SW480 (cell line): ENCODE data around the gene CCL23.
A peak's percentile ranks its signal among the peaks of the same experiment; 100 is the strongest.
"Not testable (repeated sequence)": the region's sequence is repeated elsewhere in the genome, so short reads cannot be mapped to it uniquely, and the experiment has no call there.

ENCODE experiments used
- DNase-seq: peaks from one replicate; pipeline ENCODE4 v3.0.0-alpha.2; 2016; ENCODE audit warnings: low spot score

The CCL23 gene

DNA sequence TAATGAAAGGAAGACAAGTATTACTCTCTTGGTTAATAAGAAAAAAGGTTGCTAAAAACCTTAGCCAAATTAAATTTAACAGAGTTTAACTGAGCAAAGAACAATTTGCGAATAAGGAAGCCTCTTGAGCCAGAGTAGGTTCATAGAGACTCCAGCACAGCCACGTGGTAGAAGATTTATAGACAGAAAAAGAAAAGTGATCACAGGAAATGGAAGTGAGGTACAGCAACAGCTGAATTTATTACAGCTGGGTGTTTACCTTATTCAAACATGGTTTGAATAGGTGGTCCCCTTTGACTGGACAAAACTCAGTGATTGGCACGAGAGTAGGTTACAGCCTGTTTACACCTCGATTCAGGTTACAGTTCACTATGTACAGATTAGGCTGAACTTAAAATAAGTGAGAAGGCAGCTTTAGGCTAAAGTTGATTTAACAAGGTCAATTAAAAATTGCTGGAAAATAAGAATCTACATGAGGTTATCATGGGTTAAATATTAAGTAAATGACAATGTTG lies 13.1 kb downstream of the CCL23 start:
- DNase-seq, result no peak

DNA sequence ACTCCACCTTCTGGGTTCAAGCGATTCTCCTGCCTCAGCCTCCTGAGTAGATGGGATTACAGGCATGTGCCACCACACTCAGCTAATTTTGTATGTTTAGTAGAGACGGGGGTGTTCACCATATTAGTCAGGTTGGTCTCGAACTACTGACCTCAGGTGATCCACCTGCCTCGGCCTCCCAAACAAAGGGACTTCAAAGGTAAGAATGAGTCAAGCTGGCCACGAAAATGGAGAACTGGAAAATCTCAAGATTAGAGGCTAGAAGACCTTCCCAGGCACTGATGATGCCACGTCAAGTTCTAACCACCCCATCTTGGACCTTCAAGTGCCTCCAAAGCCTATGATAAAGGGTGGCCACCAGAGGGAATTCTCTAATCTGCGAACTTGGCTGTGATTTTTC lies 15.1 kb downstream of the CCL23 start:
- no peak for DNase-seq

GRCh38 chr17:36001862-36002603 lies 15.7 kb downstream of the CCL23 start:
- DNase-seq, result peak; percentile 86

DNA sequence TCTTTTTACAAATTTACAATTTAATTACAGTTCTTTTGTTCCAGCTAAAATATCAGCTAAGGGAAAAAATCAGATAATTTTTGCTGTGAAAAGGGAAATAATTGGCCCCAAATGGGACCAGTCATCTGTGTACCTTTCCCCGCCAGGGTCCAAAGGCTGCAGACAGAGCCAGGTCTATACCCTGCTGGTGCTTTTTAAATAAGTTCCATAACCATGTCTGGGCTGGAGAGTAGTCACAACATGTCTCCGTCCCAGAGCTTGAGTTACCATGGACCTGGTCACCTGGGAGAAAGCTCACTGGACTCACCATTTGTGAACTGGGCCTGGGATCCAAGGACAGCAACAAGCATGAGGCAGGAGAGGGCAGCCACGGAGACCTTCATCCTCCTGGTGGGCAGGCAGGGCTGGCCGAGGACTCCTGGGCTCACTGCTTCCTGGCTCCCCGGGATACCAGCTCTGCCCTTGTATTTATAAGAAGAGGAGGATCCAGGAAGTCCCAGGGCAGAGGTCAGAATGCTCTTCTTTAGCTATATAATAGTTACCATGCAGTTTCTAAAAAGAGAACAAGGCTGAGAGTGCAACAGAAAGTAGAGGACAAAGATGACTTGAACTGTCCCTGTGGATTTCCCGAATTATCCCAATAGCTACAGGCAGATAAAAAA lies 16.5 kb downstream of the CCL23 start, which contains the start of gene CCL15:
Gene CCL15 (minus strand): TSS at position 444 of the 662 bp plus-strand sequence. CDS start 61 bp downstream, at position 383.
- DNase-seq, result no peak

DNA sequence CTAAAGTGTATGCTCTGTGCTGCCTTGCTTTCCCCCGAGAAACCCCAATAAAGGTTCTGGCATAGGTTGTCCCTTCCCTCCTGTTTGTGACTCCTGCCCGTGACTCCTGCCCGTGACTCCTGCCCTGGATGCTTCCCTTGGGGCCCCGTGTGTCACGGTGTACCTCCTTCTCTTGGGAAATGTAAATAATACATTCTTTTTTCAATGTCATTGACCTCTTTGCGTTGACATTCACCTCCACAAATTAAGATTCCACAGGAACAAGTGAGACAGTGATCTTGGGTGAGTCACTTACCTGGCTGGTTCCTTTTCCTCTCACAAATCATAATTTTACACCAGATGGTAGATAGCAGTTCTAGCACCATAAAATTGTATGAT lies 17.1 kb downstream of the CCL23 start:
- no peak for DNase-seq

GRCh38 chr17:35998756-35999155 lies 19.0 kb downstream of the CCL23 start:
- DNase-seq, result no peak

GRCh38 chr17:35998018-35998545 lies 19.7 kb downstream of the CCL23 start:
- DNase-seq, result no peak

- DNase-seq, result not testable (repeated sequence)
These were observed 22.4 kb downstream of the CCL23 start for GRCh38 chr17:35995346-35995745.

DNA sequence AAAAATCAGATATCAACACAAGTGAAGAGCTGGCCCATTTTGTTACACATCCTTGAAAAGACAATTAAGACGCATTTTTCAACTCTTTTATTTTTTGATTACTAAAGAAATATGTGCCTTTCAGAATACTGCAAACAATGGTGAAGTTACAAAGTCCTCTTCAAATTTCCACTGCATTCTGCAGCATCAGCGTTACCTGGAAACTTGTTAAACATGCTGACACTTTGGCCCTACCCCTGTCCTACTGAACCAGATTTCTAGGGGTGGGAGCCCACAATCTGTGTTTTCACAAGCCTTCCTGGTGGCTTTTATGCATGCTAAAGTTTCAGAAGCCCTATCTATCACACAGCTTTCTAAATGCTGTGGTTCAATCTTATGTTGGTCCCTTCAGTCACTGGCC lies 26.7 kb downstream of the CCL23 start:
- no peak for DNase-seq

DNA sequence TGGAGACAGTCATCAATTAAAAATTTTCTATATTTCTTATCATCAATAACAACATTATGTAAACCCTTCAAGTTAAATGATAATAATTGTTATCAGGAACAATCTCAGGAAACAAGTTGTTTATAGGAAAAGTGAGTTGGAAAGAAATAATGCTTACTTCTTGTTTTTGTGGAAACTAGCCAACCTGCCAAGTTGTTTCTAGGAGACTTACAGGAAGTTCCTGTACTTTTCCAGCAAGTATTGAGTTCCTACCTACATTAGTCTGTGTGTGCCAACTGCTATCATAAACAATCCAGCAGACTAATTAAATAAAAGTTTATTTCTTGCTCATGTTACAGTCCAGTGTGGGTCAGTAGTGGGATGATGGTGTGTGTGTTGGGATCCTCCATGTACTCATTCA lies 29.6 kb downstream of the CCL23 start:
- no peak for DNase-seq

DNA sequence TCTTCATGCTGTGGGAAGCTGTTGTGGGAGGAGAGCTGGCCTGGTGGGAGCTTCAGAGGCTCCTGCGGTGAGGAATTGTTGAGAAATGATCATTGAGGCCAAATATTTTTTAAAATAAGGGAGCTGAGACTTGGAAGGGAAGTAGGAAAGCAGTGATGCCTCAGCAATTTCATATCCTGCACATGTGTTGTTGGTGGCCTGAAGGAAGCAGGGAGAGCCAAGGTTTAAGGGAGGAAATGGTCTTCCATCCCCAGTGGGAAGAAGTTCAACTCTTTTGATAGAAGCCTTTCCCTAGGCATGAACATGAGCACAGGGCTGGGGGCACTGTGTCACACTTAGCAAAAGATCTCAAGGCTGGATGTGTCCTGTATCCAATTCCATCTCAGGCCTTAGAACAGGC lies 31.1 kb downstream of the CCL23 start, which contains the start of gene CCL14:
Gene CCL14 (minus strand): TSS at position 87 of the 400 bp plus-strand sequence. CDS start 80 bp downstream, at position 7.
- no peak for DNase-seq

GRCh38 chr17:35984140-35984539 lies 33.6 kb downstream of the CCL23 start:
- no peak for DNase-seq

DNA sequence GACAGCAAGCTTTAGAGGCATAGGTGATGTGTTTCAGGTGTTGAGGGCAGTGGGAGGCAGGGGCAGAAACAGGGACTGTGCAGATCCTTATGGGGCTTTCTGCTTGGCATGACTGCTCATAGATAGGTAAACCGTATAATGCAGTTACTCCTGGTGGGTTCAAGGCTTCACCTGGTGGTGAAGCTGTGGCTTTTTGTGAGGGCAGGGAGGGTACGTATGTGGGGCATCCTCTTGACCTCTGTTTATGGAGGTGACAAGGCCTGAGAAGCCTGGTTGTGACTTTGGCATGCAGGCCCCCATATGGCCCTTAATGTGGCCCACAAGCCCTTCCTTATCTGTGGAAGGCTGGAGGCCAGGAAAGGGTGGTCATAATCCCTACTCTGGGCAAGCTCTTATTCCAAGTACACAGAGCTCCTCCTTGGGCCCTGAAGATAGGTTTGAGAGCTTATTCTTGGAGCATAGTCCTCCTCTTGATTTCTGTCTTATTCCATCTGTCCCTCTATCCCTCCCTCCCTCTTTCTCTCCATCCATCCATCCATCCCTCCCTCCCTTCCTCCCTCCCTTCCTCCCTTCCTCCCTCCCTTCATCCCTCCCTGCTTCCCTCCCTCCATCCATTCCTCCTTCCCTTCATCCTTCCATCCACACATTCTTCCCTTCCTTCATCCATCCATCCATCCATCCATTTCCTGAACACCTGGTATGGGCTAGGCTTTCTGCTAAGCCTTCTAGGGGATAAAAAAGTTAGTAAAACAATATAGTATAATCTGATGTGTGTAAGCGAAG lies 35.2 kb downstream of the CCL23 start:
- no peak for DNase-seq

DNA sequence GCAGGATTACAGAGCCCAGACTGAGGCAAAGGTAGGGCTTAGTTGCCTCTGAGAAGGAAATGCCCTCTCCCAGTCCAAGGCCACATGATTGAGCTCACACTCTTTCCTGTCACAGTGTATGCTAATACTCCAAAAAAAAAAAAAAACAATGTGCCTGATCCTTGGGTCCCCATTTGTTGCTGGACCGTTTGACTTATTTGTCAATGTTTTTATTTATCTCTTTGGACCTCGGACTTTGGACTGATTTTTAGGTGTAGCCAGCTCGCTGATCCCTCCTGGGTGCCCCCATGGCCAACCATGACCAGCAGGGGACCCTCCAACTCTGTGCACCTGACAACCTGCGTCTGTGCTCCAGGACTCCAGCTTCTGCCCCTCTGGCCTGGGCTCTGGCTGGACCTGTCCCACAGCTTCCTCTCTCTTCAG lies 35.9 kb downstream of the CCL23 start:
- DNase-seq, result peak; percentile 11

DNA sequence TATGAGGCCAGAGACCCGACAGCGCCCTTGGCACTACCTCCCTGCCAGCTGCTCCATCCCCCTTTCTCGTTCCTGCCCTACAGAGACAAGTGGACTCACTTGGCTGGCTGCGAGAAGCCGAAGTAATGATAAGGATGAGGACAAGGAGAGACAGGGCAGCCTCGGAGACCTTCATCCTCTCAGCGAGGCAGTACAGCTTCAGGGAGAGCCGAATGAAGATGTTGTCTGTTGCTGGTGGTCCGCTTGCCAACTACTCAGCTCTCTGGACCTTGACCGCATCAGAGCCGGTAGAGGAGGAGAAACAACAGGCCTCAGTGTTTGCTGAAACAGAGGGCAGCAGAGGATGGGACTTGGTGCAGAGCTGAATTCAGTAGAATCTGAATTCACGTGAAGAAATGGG lies 36.5 kb downstream of the CCL23 start, which contains the start of gene CCL16:
Gene CCL16 (minus strand): TSS at position 252 of the 400 bp plus-strand sequence. CDS start 77 bp downstream, at position 175.
- no peak for DNase-seq

GRCh38 chr17:35978346-35978745 lies 39.4 kb downstream of the CCL23 start:
- no peak for DNase-seq

- no peak for DNase-seq
These were observed 40.3 kb downstream of the CCL23 start for GRCh38 chr17:35977509-35977908.

DNA sequence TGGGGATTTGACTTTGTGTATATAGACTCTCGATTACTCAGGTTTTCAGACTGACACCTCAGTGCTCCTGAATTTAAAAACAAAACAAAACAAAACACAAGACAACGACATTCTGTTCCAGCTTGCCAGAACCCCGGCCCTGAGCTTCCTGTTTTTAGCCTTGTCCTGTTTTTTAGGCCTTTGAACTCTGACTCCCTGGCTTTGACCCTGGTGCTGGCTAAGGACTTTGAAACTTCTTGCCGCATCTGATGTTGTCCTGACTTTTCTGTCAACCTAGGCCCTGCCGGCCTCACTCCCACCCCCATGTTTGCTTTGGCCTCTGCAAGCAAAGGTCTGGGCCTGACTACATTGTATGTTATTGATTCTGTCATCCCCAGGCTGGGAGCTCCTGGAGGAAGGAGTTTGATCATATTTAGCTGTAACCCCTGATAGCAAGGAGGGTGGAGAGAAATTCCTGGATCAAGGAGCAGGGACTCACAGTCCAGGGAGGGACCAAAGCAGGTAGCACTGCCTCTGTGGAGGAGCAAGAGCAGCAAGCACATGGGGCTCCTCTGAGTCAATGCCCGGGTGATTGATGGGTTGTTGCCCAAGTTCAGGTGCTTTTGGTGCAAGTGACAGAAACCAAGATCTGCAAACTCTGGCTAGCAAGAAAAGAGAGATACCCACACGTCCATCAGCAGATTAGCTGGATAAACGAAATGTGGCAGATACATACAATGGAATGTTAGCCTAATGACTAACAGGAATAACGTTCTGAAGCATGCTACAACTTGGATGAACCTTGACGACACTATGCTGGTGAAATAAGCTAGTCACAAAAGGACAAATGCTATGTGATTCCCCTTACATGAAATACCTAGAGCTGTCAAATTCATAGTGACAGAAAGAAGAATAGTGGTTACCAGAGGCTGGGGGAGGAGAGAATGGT lies 44.2 kb downstream of the CCL23 start:
- no peak for DNase-seq

GRCh38 chr17:35972945-35973332 lies 44.8 kb downstream of the CCL23 start:
- DNase-seq, result no peak

- DNase-seq, result no peak
These were observed 45.2 kb downstream of the CCL23 start for GRCh38 chr17:35972535-35972934.

DNA sequence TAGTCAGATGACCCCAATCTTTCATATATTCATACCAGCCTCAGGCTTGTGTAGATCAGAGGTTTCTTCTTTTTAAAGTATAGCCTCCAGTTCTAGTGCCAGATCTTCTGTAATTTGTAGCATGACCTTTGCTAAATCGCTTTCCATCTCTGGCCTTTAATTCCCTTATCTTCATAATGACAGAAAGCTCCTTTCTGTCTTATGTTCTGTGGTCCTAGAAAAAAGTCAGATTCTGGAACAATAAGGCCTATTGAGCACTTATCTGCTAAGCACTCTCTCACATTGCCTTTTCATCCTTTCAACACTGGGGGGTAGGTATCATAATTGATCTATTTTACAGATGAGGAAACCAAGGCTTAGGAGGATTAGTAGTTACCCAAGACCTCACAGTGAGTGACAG lies 45.7 kb downstream of the CCL23 start:
- no peak for DNase-seq
